ENCODE data around the gene CALML4.
"Not testable (repeated sequence)": the region's sequence is repeated elsewhere in the genome, so short reads cannot be mapped to it uniquely, and the experiment has no call there.

CALML4 gene

DNA sequence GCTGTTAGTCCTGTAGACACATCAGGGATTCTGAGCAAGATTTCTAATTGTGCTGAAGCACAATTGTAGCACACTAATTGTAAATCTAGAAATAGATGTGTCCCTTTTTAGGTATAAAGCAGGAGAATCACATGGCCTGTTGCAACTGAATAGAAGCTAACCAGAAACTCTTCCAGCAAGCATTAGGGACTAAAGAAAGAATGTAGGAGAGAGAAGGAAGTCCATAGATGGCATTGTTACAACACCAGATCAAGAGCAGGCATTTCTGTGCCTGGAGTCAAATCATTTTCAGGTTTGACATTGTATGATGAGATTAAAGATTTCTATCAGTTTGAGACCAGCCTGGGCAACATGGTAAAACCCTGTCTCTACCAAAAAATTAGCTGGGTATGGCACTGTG lies 27.4 kb downstream of the CALML4 start:
- H3K4me1 ChIP-seq (ENCODE audit: control insufficient read depth in 1 of 2, insufficient read depth in 2 of 2, low read length in 2 of 2) = no peaks in the 10 kb centered on the region
- H3K9me3 ChIP-seq (ENCODE audit: control insufficient read depth in 1 of 2, low read length in 2 of 2) = no peaks in the 10 kb centered on the region
- no peak overlapping the region for H3K27ac ChIP-seq (ENCODE audit: low read depth, low read length)
- H3K4me3 ChIP-seq (ENCODE audit: low read depth in 1 of 2, low read length in 2 of 2) = no peak overlapping the region
- H3K9ac ChIP-seq (ENCODE audit: low read depth in 1 of 2, low read length in 2 of 2) = no peak overlapping the region
- peaks cover 31 to 56% of the 10 kb centered on the region in 2 donors for H3K36me3 ChIP-seq (ENCODE audit: control insufficient read depth in 1 of 2, insufficient read depth in 2 of 2, low read length in 2 of 2)
- no peaks in the 10 kb centered on the region for H3K27me3 ChIP-seq (ENCODE audit: control insufficient read depth in 1 of 2, insufficient read depth in 2 of 2, low read length in 2 of 2)

- Histone ChIP-seq H3K9me3 (ENCODE audit: control insufficient read depth in 1 of 2, low read length in 2 of 2) (no peaks in the 10 kb centered on the region), H3K4me3 (ENCODE audit: low read depth in 1 of 2, low read length in 2 of 2) (no peak overlapping the region), H3K27ac (ENCODE audit: low read depth, low read length) (no peak overlapping the region), H3K9ac (ENCODE audit: low read depth in 1 of 2, low read length in 2 of 2) (no peak overlapping the region), H3K27me3 (ENCODE audit: control insufficient read depth in 1 of 2, insufficient read depth in 2 of 2, low read length in 2 of 2) (no peaks in the 10 kb centered on the region), H3K36me3 (ENCODE audit: control insufficient read depth in 1 of 2, insufficient read depth in 2 of 2, low read length in 2 of 2) (peaks cover 33 to 50% of the 10 kb centered on the region in 2 donors), H3K4me1 (ENCODE audit: control insufficient read depth in 1 of 2, insufficient read depth in 2 of 2, low read length in 2 of 2) (no peaks in the 10 kb centered on the region)
Measured at GRCh38 chr15:68176601-68177000, 28.5 kb downstream of the CALML4 start.

DNA sequence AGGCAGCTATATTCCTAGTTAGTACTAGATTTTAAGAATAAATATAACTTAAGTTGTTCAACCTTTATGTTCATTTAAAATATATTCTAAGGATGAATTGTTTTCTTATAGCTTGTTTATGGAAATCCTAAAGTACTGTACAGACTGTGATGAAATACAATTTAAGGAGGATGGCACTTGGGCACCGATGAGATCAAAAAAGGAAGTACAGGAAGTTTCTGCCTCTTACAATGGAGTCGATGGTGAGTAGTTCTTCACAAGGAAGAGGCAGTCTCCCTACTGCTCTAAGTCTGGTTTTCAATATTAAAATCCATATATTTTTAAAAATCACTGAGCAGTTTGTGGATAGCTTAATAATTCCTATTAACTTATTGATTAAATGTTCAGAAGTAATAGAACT lies 29.6 kb downstream of the CALML4 start:
- Histone ChIP-seq H3K9ac (ENCODE audit: low read depth in 1 of 2, low read length in 2 of 2) (no peak overlapping the region), H3K4me3 (ENCODE audit: low read depth in 1 of 2, low read length in 2 of 2) (no peak overlapping the region), H3K27me3 (ENCODE audit: control insufficient read depth in 1 of 2, insufficient read depth in 2 of 2, low read length in 2 of 2) (no peaks in the 10 kb centered on the region), H3K36me3 (ENCODE audit: control insufficient read depth in 1 of 2, insufficient read depth in 2 of 2, low read length in 2 of 2) (peaks cover 25 to 39% of the 10 kb centered on the region in 2 donors), H3K4me1 (ENCODE audit: control insufficient read depth in 1 of 2, insufficient read depth in 2 of 2, low read length in 2 of 2) (no peaks in the 10 kb centered on the region), H3K9me3 (ENCODE audit: control insufficient read depth in 1 of 2, low read length in 2 of 2) (no peaks in the 10 kb centered on the region), H3K27ac (ENCODE audit: low read depth, low read length) (no peak overlapping the region)

- Histone ChIP-seq H3K4me1 (ENCODE audit: control insufficient read depth in 1 of 2, insufficient read depth in 2 of 2, low read length in 2 of 2) (peaks cover 2 to 7% of the 10 kb centered on the region in 2 donors), H3K27ac (ENCODE audit: low read depth, low read length) (no peak overlapping the region), H3K9ac (ENCODE audit: low read depth in 1 of 2, low read length in 2 of 2) (no peak overlapping the region), H3K36me3 (ENCODE audit: control insufficient read depth in 1 of 2, insufficient read depth in 2 of 2, low read length in 2 of 2) (peaks cover 19 to 28% of the 10 kb centered on the region in 2 donors), H3K4me3 (ENCODE audit: low read depth in 1 of 2, low read length in 2 of 2) (no peak overlapping the region), H3K9me3 (ENCODE audit: control insufficient read depth in 1 of 2, low read length in 2 of 2) (no peaks in the 10 kb centered on the region), H3K27me3 (ENCODE audit: control insufficient read depth in 1 of 2, insufficient read depth in 2 of 2, low read length in 2 of 2) (no peaks in the 10 kb centered on the region)
Measured at GRCh38 chr15:68173119-68173518, 32.0 kb downstream of the CALML4 start.

DNA sequence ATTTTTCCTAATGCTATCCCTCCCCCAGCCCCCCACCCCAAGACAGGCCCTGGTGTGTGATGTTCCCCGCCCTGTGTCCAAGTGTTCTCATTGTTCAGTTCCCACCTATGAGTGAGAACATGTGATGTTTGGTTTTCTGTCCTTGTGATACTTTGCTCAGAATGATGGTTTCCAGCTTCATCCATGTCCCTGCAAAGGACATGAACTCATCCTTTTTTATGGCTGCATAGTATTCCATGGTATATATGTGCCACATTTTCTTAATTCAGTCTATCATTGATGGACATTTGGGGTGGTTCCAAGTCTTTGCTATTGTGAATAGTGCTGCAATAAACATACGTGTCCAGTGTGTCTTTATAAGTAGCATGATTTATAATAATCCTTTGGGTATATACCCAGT lies 33.1 kb downstream of the CALML4 start:
- H3K36me3 ChIP-seq (ENCODE audit: control insufficient read depth in 1 of 2, insufficient read depth in 2 of 2, low read length in 2 of 2) = peaks cover 11 to 25% of the 10 kb centered on the region in 2 donors
- H3K9me3 ChIP-seq (ENCODE audit: control insufficient read depth in 1 of 2, low read length in 2 of 2) = not testable (repeated sequence)

DNA sequence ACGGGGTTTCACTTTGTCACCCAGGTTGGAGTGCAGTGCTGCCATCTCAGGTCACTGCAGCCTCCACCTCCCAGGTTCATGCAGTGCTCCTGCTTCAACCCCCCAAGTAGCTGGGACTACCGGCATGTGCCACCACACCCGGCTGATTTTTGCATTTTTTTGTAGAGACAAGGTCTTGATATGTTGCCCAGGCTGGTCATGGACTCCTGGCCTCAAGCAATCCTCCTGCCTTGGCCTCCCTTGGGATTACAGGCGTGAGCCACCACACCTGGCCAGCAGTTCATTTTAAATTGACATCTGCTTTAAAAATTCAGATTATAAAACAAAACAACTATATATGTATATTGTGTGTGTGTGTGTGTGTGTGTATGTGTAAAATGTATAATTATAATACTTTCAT lies 38.3 kb downstream of the CALML4 start:
- Histone ChIP-seq H3K27ac (ENCODE audit: low read depth, low read length) (no peak overlapping the region), H3K9me3 (ENCODE audit: control insufficient read depth in 1 of 2, low read length in 2 of 2) (peaks cover 0 to 4% of the 10 kb centered on the region in 2 donors), H3K4me3 (ENCODE audit: low read depth in 1 of 2, low read length in 2 of 2) (no peak overlapping the region), H3K27me3 (ENCODE audit: control insufficient read depth in 1 of 2, insufficient read depth in 2 of 2, low read length in 2 of 2) (no peaks in the 10 kb centered on the region), H3K4me1 (ENCODE audit: control insufficient read depth in 1 of 2, insufficient read depth in 2 of 2, low read length in 2 of 2) (peaks cover 2 to 7% of the 10 kb centered on the region in 2 donors), H3K36me3 (ENCODE audit: control insufficient read depth in 1 of 2, insufficient read depth in 2 of 2, low read length in 2 of 2) (peaks cover 7 to 16% of the 10 kb centered on the region in 2 donors), H3K9ac (ENCODE audit: low read depth in 1 of 2, low read length in 2 of 2) (no peak overlapping the region)

More for the DNA sequence above, 33.1 kb downstream of the CALML4 start:
- H3K4me3 ChIP-seq (ENCODE audit: low read depth in 1 of 2, low read length in 2 of 2); H3K9ac ChIP-seq (ENCODE audit: low read depth in 1 of 2, low read length in 2 of 2); H3K4me1 ChIP-seq (ENCODE audit: control insufficient read depth in 1 of 2, insufficient read depth in 2 of 2, low read length in 2 of 2); H3K27me3 ChIP-seq (ENCODE audit: control insufficient read depth in 1 of 2, insufficient read depth in 2 of 2, low read length in 2 of 2); H3K27ac ChIP-seq (ENCODE audit: low read depth, low read length): not testable (repeated sequence)

DNA sequence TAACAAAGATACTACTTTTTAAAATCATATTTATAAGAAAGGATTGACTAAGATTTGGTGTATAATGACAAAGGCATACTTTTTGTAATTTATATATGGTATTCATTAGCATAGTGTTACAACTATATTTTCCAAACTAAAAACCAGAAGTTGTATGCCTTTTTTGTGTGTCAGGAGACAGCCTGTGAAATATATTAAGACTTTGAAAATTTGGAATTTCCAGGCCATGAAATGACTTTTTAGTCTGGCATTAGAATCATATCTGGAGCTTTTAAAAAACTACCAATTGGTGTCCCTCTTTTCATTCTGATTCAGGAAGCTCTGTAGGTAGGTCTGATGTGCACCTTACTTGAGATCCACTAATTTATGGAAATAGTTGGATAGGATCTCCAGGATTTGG lies 41.9 kb downstream of the CALML4 start:
- Histone ChIP-seq H3K4me3 (ENCODE audit: low read depth in 1 of 2, low read length in 2 of 2) (no peak overlapping the region), H3K36me3 (ENCODE audit: control insufficient read depth in 1 of 2, insufficient read depth in 2 of 2, low read length in 2 of 2) (peaks cover 22 to 29% of the 10 kb centered on the region in 2 donors), H3K27ac (ENCODE audit: low read depth, low read length) (no peak overlapping the region), H3K9me3 (ENCODE audit: control insufficient read depth in 1 of 2, low read length in 2 of 2) (peaks cover 0 to 4% of the 10 kb centered on the region in 2 donors), H3K9ac (ENCODE audit: low read depth in 1 of 2, low read length in 2 of 2) (no peak overlapping the region), H3K4me1 (ENCODE audit: control insufficient read depth in 1 of 2, insufficient read depth in 2 of 2, low read length in 2 of 2) (no peaks in the 10 kb centered on the region), H3K27me3 (ENCODE audit: control insufficient read depth in 1 of 2, insufficient read depth in 2 of 2, low read length in 2 of 2) (no peaks in the 10 kb centered on the region)

DNA sequence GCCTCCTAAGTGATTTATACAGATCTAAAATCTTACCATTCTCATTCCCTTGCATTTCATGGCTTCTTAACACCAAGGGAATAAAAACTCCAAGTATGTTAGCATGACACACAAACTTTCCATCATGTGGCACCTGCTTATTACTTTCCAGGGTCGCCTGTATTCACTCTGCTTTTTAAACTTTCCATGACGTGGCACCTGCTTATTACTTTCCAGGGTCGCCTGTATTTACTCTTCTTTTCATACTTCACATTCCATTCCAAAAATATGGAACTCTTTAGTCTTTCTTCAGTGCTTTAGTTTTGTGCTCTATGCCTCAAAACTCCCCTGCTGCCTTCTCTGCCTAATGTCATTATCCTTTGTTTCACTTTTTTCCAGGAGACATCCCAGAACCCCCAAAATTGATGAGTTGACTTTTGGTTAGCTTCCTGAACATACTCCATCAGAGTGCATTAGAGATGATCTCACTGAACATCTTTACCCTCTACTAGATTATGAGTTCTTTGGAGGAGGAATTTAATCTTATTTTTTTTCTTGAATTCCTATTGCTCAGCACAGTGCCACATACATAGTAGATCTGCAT lies 47.0 kb downstream of the CALML4 start:
- Histone ChIP-seq H3K9me3 (ENCODE audit: control insufficient read depth in 1 of 2, low read length in 2 of 2) (peaks cover 0 to 4% of the 10 kb centered on the region in 2 donors), H3K9ac (ENCODE audit: low read depth in 1 of 2, low read length in 2 of 2) (no peak overlapping the region), H3K36me3 (ENCODE audit: control insufficient read depth in 1 of 2, insufficient read depth in 2 of 2, low read length in 2 of 2) (peaks cover 26 to 40% of the 10 kb centered on the region in 2 donors), H3K27ac (ENCODE audit: low read depth, low read length) (no peak overlapping the region), H3K4me3 (ENCODE audit: low read depth in 1 of 2, low read length in 2 of 2) (no peak overlapping the region), H3K27me3 (ENCODE audit: control insufficient read depth in 1 of 2, insufficient read depth in 2 of 2, low read length in 2 of 2) (no peaks in the 10 kb centered on the region), H3K4me1 (ENCODE audit: control insufficient read depth in 1 of 2, insufficient read depth in 2 of 2, low read length in 2 of 2) (no peaks in the 10 kb centered on the region)

GRCh38 chr15:68157074-68157473 lies 48.1 kb downstream of the CALML4 start:
- Histone ChIP-seq H3K27me3 (ENCODE audit: control insufficient read depth in 1 of 2, insufficient read depth in 2 of 2, low read length in 2 of 2) (no peaks in the 10 kb centered on the region), H3K4me3 (ENCODE audit: low read depth in 1 of 2, low read length in 2 of 2) (no peak overlapping the region), H3K9me3 (ENCODE audit: control insufficient read depth in 1 of 2, low read length in 2 of 2) (peaks cover 0 to 2% of the 10 kb centered on the region in 2 donors), H3K36me3 (ENCODE audit: control insufficient read depth in 1 of 2, insufficient read depth in 2 of 2, low read length in 2 of 2) (peaks cover 20 to 31% of the 10 kb centered on the region in 2 donors), H3K4me1 (ENCODE audit: control insufficient read depth in 1 of 2, insufficient read depth in 2 of 2, low read length in 2 of 2) (no peaks in the 10 kb centered on the region), H3K9ac (ENCODE audit: low read depth in 1 of 2, low read length in 2 of 2) (no peak overlapping the region), H3K27ac (ENCODE audit: low read depth, low read length) (no peak overlapping the region)

GRCh38 chr15:68154923-68155559 lies 50.1 kb downstream of the CALML4 start:
- H3K36me3 ChIP-seq (ENCODE audit: control insufficient read depth in 1 of 2, insufficient read depth in 2 of 2, low read length in 2 of 2) = peaks cover 12 to 23% of the 10 kb centered on the region in 2 donors
- no peaks in the 10 kb centered on the region for H3K9me3 ChIP-seq (ENCODE audit: control insufficient read depth in 1 of 2, low read length in 2 of 2)
- no peaks in the 10 kb centered on the region for H3K4me1 ChIP-seq (ENCODE audit: control insufficient read depth in 1 of 2, insufficient read depth in 2 of 2, low read length in 2 of 2)
- no peak overlapping the region for H3K4me3 ChIP-seq (ENCODE audit: low read depth in 1 of 2, low read length in 2 of 2)
- H3K27ac ChIP-seq (ENCODE audit: low read depth, low read length) = no peak overlapping the region
- H3K27me3 ChIP-seq (ENCODE audit: control insufficient read depth in 1 of 2, insufficient read depth in 2 of 2, low read length in 2 of 2) = no peaks in the 10 kb centered on the region
- H3K9ac ChIP-seq (ENCODE audit: low read depth in 1 of 2, low read length in 2 of 2) = no peak overlapping the region

Measured in duodenal mucosa (tissue), 2 donors.